ENCODE data around the gene SETBP1.

- TF ChIP-seq, protein P1, sequence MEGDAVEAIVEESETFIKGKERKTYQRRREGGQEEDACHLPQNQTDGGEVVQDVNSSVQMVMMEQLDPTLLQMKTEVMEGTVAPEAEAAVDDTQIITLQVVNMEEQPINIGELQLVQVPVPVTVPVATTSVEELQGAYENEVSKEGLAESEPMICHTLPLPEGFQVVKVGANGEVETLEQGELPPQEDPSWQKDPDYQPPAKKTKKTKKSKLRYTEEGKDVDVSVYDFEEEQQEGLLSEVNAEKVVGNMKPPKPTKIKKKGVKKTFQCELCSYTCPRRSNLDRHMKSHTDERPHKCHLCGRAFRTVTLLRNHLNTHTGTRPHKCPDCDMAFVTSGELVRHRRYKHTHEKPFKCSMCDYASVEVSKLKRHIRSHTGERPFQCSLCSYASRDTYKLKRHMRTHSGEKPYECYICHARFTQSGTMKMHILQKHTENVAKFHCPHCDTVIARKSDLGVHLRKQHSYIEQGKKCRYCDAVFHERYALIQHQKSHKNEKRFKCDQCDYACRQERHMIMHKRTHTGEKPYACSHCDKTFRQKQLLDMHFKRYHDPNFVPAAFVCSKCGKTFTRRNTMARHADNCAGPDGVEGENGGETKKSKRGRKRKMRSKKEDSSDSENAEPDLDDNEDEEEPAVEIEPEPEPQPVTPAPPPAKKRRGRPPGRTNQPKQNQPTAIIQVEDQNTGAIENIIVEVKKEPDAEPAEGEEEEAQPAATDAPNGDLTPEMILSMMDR (IDR thresholded peaks at IDR 0.05; ENCODE audit: insufficient read depth, low read depth, low read length), result no peak
- TF ChIP-seq EZH2 (IDR thresholded peaks at IDR 0.05; ENCODE audit: insufficient read depth, low read length), result no peak
These were observed 373.9 kb downstream of the SETBP1 start for GRCh38 chr18:45054636-45055035.

Measured in astrocyte (in vitro differentiated cells and primary cell).